Spleen (tissue), 7 donors: ENCODE measurements around the gene SLC4A8.

Experiments
- CTCF ChIP-seq, 11 experiments: fragments of 200-600 bp in 7 of 11; fragments of 450-650 bp in 4 of 11; sonication (generic) in 4 of 11; IDR thresholded peaks in 8 of 11; conservative IDR thresholded peaks in 3 of 11; 1 replicate in 7 of 11; 2 replicates in 4 of 11; pipeline versions ENCODE4 v1.4.0 to v1.8.0; 2016 to 2021; ENCODE audit warnings: antibody characterized with exemption in 11 of 11, inconsistent platforms in 4 of 11, mild to moderate bottlenecking in 1 of 11
- POLR2AphosphoS5 ChIP-seq, 3 donors: sonication (generic); formaldehyde crosslinking; IDR thresholded peaks; one replicate each; pipeline ENCODE4 v1.5.1; 2017; ENCODE audit warnings: antibody characterized with exemption in 3 of 3
- donor health status: DM: no; HTN: no; CAD: no; lungs with moderate emphysema.
- donor health status: DM: no; HTN: no; CAD: no.
- donor health status: DM: no; HTN: no; CAD: no.

- TF ChIP-seq CTCF (IDR thresholded peaks at IDR 0.05 in 8 of 11, conservative IDR thresholded peaks at IDR 0.05 in 3 of 11) (no peak), POLR2AphosphoS5 (IDR thresholded peaks at IDR 0.05) (no peak)
Measured at GRCh38 chr12:51417826-51418225, 6.8 kb upstream of the SLC4A8 start.
